M059J (cell line): ENCODE data around the gene GPR39. TPM values are rescaled to one million over a fixed set of nuclear protein-coding genes. Genes with fewer than 3 reads are reported as not detected.

Experiments
- DNase-seq: peaks from one replicate; pipeline ENCODE4 v3.0.0-alpha.2; 2012; ENCODE audit warnings: low read depth
- total RNA-seq: library from RNA; depleted of rRNA; stranded (reverse); fragments of >200 nt; shearing (Covaris generic); gene quantifications from 2 replicates; pipeline ENCODE4 v1.2.3, GENCODE V29; 2014

Gene GPR39
- total RNA-seq, 1 experiment from 2014 or later, result 10.7 TPM

GRCh38 chr2:132443106-132443505 lies 26.5 kb downstream of the GPR39 start:
- no peak for DNase-seq

DNA sequence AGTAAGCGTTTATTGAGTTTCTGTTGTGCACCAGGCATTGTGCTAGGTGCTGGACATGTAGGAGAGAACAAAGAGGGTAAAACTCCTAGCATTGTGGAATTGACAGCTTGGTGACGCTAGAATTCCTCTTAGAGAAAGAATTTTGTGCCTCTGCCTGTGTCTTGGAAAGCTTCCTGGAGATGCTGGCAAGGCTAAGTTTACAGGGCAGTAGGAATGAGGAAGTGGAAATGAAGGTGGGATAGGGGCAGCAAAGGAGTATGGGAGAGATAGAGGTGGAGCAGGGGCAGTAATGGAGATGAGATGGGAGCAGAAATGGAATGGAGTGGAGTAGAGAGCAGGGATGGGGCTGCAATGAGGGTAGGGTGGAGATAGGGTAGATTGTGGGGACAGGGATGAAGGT lies 29.8 kb downstream of the GPR39 start:
- DNase-seq, result no peak

DNA sequence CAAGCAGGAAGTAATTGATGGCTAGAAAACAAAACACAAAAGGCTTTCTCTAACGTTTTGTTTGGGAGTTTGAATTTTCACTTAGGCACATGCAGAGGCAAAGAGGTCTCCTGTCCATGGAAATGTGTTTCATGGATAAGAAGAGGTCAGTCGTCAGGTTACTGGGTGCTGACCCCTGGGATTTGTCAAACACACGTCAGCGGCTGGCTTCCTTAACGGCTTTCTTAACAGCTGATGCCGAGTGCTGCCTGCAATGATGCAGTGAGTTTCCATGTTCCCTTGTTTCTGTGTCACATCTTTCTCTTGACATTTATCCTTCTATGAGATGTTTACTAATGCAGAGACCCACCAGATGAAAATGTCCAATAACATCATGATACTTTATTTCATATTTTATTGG lies 31.7 kb downstream of the GPR39 start:
- DNase-seq, result no peak

DNA sequence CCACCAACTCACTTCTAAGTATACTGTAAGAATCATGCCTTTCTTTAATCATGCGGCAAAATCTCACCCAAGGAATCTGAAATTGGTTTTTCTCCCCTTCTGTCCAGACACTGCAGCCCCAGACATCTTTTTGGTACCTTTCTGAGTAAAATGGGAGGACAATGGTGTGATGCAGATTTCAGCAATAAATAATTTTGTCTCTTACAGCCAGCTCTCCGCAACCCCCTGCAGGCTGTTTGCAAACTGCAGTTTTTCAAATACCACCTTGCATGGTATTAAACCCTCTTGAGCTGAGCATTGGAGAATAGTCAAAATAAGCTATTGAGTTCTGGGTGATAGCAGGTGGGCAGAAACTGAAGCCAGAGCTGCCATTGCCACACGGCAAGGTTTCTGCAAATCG lies 32.2 kb downstream of the GPR39 start:
- DNase-seq, result peak; percentile 27

GRCh38 chr2:132449868-132450267 lies 33.3 kb downstream of the GPR39 start:
- DNase-seq, result no peak

DNA sequence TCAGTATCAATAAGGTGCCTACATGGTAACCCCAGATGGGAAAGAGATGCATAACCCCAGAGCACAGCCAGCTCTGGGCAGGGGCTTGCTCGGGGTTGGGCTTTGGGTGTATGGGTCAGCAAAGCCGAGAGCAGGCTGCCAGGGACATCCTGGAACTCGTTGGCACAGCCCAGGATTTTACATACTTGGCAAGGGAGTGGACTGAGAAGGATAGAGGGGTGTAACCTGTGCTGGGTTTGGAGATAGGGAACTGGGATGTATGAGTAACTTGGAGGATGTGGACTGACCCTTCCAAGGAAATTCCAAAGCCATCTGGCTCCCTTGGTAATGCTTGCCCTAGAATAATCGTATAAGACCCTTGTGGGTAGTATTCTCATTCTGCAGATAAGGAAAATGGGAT lies 44.2 kb downstream of the GPR39 start:
- no peak for DNase-seq

DNA sequence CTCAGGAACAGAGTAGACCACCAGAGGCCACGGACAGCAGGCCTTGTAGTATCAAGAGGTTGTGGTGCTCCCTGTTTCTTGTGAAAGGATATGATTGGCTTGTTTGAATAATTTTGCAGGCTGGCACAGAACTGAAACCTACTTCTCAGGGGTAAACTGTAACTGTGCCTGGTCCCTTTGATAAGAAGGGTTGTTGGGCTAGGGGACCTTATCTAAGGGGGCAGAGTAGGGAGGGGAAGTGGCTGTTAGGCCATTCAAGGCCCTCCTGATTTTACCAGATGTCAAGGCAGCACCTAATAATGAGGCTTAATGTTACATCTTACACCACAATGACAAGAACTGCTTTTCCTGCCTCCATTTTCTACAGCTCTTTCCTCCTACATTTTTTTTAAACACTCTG lies 45.6 kb downstream of the GPR39 start:
- DNase-seq, result no peak

DNA sequence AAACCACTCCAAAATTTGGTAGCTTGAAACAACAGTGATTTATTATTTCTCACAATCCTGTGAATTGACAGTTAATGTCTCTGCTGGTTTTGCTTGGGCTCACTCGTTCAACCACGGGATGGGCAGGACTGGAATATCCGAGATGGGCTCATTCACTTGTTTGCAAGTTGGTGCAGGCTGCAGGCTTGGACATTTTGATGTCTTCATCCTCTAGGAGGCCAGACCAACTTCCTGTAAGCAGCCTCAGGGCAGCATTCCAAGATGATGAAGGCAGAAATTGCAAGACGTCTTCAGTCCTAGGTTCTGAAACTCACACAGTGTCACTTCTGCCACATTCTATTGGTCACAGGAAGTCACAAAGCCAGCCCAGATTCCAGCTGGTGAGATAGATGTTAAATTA lies 47.1 kb downstream of the GPR39 start:
- no peak for DNase-seq

GRCh38 chr2:132465917-132466316 lies 49.3 kb downstream of the GPR39 start:
- DNase-seq, result peak; percentile 7

GRCh38 chr2:132466428-132467028 lies 49.9 kb downstream of the GPR39 start:
- DNase-seq, result no peak

- DNase-seq, result peak; percentile 36
Observed at GRCh38 chr2:132468821-132469675, 52.4 kb downstream of the GPR39 start.

DNA sequence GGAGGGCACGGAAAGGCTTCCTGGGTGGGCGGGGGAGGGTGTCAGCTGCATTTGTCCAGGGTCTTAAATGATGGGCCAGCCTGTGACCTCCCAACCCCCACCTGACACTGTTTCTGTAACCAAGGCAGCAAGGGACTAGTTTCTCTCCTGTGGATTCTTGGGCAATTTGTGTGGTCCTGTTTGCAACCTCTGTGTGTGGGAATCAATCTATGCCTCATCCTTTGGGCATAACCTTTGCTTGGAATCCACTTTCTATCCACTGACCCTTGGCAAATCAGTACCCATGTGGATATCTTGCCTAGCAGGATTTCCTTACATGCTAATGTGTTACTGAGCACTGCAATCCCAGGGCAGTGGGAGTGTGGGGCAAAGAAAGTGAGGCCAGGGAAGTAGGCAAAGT lies 54.1 kb downstream of the GPR39 start:
- no peak for DNase-seq

DNA sequence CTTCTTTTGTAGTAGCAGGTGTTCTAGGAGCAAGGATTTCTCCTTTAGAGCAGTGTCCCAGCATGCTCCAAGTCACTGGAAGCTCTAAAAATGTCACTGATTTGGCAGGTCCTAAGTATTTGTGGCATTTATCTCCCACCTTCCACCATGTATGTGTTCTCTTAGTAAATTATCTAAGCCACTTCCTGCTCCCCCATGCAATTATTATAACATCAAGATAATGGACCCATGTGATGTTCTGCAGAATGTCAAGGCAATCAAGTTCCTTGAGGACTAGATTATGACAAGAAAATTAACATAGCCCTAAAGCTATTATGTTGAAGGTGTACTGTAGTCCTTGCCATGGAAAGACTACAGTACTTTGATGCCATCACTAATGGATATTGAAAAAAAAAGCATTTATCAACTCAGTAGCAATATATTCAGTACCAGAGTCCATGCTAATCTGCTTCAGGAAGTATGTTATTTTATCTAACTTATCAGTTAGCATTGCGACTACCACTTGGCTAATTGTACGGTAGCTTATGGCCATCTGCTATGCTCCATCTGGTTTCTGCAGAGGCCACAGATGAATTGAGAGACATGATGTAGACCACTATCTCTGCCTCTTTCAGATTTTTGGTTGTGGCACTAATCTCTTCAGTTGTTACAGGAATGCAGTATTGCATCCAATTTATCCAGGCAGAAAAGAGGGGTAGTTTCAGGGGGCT lies 56.7 kb downstream of the GPR39 start:
- DNase-seq, result no peak

DNA sequence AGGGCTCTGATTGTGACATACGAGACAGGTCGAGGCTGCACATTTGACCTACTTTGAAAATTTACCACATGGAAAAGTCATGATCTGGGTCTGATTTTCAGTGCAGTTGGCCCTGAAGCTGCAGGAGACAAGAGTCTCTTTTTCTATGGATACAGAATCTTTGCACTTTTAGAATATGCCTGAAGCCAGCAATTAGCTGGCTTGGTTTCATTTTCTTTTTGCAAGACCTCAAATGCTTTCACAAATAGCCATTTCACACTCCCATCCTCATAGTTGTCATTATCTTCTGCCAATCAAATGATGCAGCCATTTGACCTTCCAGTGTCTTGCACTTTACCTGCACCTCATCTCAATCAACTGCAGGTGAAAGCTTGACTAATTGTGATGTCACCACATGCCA lies 59.0 kb downstream of the GPR39 start:
- no peak for DNase-seq

DNA sequence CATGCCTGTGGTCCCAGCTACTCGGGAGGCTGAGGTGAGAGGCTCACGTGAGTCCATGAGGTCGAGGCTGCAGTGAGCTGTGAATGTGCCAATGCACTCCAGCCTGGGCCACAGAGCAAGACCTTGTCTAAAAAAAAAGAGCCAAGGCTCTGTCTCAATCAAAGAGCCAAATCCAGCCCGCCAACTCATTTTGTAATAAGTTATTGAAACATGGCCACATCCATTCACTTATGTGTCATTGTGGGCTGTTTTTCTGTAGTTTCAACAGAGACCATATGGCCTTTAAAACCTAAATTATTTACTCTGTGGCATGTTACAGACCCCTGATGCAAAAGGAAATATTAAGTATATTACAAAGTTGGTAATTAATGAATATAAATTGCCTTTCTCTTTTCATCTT lies 60.8 kb downstream of the GPR39 start:
- DNase-seq, result no peak

DNA sequence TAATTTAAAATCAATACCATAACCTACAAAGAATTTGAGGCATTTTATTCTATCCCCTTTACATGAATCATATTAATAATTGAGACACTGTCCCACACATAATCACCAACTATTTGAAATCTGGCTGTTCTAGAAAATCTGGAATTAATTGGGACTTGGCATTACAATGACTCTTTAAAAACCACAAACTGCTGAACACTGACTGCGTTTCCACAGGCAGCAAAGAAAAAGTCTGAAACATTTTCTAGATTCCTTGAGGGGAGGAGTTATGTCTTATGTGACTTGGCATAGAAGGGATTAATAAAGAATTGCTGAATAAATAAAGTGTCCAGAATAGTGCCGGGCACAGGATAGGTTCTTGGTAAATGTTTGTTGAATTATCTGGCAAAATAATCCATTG lies 61.4 kb downstream of the GPR39 start:
- peak; percentile 57 for DNase-seq

GRCh38 chr2:132478461-132479105 lies 62.0 kb downstream of the GPR39 start:
- DNase-seq, result no peak

- DNase-seq, result no peak
Observed at GRCh38 chr2:132479155-132479554, 62.5 kb downstream of the GPR39 start.

GRCh38 chr2:132482821-132483220 lies 66.2 kb downstream of the GPR39 start:
- no peak for DNase-seq

DNA sequence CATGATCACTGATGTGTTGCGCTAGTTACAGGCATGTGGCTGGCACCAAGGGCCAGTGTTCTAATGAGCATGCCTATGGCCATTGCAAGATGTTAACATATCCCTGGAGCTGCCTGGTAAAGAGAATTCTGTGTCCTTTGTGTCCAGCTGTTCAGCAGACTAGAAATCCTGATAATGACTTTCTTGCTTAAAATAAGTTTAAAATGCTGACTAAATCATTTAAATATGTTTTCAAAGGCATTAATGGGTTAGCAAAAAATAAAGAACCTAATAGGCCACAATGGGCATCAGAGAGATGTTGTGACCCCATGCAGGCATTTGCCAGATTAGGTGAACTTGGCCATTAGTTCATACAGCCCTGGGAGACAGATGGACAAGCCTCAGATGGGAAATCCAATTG lies 67.5 kb downstream of the GPR39 start:
- no peak for DNase-seq

- DNase-seq, result no peak
Observed at GRCh38 chr2:132488491-132488890, 71.9 kb downstream of the GPR39 start.

GRCh38 chr2:132489150-132489549 lies 72.5 kb downstream of the GPR39 start:
- no peak for DNase-seq
